Measurements from ENCODE around the gene MAST2.

DNA sequence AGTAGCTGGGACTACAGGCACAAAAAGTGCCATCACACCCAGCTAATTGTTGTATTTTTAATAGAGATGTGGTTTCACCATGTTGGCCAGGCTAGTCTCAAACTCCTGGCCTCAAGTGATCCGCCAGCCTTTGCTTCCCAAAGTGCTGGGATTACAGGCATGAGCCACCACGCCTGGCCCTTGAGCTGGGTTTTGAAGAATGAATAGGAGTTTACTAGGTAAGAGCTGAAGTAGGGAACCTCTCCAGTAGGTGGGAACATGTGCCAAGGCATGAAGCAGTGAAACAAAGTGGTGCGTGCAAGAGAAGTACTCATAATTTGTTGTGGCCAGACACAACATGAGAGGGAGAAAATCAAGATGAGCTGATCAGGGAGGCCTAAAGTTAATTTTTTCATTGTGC lies 55.8 kb downstream of the MAST2 start:
- TF ChIP-seq, protein P1, sequence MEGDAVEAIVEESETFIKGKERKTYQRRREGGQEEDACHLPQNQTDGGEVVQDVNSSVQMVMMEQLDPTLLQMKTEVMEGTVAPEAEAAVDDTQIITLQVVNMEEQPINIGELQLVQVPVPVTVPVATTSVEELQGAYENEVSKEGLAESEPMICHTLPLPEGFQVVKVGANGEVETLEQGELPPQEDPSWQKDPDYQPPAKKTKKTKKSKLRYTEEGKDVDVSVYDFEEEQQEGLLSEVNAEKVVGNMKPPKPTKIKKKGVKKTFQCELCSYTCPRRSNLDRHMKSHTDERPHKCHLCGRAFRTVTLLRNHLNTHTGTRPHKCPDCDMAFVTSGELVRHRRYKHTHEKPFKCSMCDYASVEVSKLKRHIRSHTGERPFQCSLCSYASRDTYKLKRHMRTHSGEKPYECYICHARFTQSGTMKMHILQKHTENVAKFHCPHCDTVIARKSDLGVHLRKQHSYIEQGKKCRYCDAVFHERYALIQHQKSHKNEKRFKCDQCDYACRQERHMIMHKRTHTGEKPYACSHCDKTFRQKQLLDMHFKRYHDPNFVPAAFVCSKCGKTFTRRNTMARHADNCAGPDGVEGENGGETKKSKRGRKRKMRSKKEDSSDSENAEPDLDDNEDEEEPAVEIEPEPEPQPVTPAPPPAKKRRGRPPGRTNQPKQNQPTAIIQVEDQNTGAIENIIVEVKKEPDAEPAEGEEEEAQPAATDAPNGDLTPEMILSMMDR (IDR thresholded peaks at IDR 0.05) = no peak
- TF ChIP-seq POLR2A (IDR thresholded peaks at IDR 0.05) = no peak
